GM18508 (cell line): ENCODE data around the gene SPOCK3.
"Not testable (repeated sequence)": the region's sequence is repeated elsewhere in the genome, so short reads cannot be mapped to it uniquely, and the experiment has no call there.

ENCODE experiments used
- ATAC-seq: cut with Tn5 transposase; IDR thresholded peaks from one replicate; pipeline ENCODE4 v1.9.1; 2021; ENCODE audit warnings: moderate number of reproducible peaks; ENCODE audit not compliant: insufficient read depth, unreplicated experiment

Gene SPOCK3

GRCh38 chr4:167234316-167234881 lies at the start of gene SPOCK3:
Gene SPOCK3 (minus strand): TSS chr4:167234494.
- no peak for ATAC-seq

- ATAC-seq = no peak
Measured at GRCh38 chr4:167282171-167282864, 48.0 kb upstream of the SPOCK3 start.

GRCh38 chr4:167281545-167281944 lies 47.3 kb upstream of the SPOCK3 start:
- not testable (repeated sequence) for ATAC-seq

- ATAC-seq = no peak
Measured at GRCh38 chr4:167274351-167274750, 40.1 kb upstream of the SPOCK3 start.

GRCh38 chr4:167265231-167265630 lies 30.9 kb upstream of the SPOCK3 start:
- ATAC-seq = no peak

- no peak for ATAC-seq
Measured at GRCh38 chr4:167248271-167248670, 14.0 kb upstream of the SPOCK3 start.

- no peak for ATAC-seq
Measured at GRCh38 chr4:167239627-167240026, 5.3 kb upstream of the SPOCK3 start.

- ATAC-seq = no peak
Measured at GRCh38 chr4:167238226-167238625, 3.9 kb upstream of the SPOCK3 start.

GRCh38 chr4:167233685-167234315 lies 494 bp downstream of the SPOCK3 start:
- ATAC-seq = no peak

- no peak for ATAC-seq
Measured at GRCh38 chr4:167232805-167233684, 1.2 kb downstream of the SPOCK3 start.

- ATAC-seq = no peak
Measured at GRCh38 chr4:167230744-167231143, 3.5 kb downstream of the SPOCK3 start.

- peak; percentile 92 for ATAC-seq
Measured at GRCh38 chr4:167222099-167222498, 12.2 kb downstream of the SPOCK3 start.

- ATAC-seq = no peak
Measured at GRCh38 chr4:167221084-167221483, 13.2 kb downstream of the SPOCK3 start.

GRCh38 chr4:167218022-167218608 lies 16.2 kb downstream of the SPOCK3 start:
- no peak for ATAC-seq

GRCh38 chr4:167216783-167217182 lies 17.5 kb downstream of the SPOCK3 start:
- no peak for ATAC-seq

- ATAC-seq = no peak
Measured at GRCh38 chr4:167210166-167210565, 24.1 kb downstream of the SPOCK3 start.

- ATAC-seq = no peak
Measured at GRCh38 chr4:167196344-167197012, 37.8 kb downstream of the SPOCK3 start.

- ATAC-seq = no peak
Measured at GRCh38 chr4:167190379-167190778, 43.9 kb downstream of the SPOCK3 start.

- no peak for ATAC-seq
Measured at GRCh38 chr4:167185465-167185864, 48.8 kb downstream of the SPOCK3 start.

- ATAC-seq = no peak
Measured at GRCh38 chr4:167183036-167183435, 51.3 kb downstream of the SPOCK3 start.
